Measurements from ENCODE around the gene KLHL41.

KLHL41 gene

DNA sequence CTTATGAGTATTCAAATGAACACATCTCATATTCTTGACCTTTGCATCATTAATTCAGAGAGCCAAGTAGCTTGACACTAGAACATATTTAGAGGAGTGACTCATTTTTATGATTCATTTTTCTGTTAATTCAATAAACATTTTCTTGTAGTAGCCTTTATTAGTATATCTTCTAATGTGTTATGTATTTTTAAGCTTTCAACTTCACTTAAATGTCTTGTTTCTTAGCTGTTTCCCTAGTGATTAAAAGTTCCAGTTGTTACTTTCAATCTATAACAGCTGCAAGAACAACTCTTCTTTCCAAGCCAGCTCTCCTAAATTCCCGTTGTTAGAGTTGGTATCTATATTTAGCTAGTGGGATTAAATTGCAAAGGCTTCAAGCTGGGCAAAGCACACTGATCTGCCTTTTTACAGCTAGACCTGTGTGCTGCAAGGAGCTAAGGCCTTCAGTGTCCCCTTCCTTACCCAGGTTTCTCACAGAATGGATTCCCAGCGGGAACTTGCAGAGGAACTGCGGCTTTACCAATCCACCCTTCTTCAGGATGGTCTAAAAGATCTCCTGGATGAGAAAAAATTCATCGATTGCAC is at the start of gene KLHL41:
KLHL41 (plus strand) TSS at position 405 of the 588 bp plus-strand sequence; CDS start at position 482, 77 bp downstream.
- no peak for DNase-seq (ENCODE audit: low read depth)

DNA sequence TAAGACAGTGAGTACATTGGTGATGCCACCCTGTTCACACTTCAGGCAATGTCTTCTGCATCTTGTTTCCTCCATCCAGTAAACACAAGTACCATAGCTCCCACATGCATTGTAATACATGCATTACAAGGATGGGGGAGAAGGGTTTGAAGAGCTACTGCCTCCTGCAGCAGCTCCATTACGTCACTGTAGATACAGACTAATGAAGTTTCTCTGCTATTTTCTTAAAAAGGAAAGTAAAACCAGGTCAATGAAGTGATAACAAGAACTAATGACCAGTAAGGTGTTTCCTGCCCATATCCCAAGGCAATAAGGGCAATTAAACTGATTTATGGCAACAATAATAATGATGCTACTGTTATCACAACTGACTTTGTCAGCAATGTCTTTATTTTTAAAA is 48.4 kb upstream of the KLHL41 start:
- DNase-seq (ENCODE audit: low read depth), result no peak

DNA sequence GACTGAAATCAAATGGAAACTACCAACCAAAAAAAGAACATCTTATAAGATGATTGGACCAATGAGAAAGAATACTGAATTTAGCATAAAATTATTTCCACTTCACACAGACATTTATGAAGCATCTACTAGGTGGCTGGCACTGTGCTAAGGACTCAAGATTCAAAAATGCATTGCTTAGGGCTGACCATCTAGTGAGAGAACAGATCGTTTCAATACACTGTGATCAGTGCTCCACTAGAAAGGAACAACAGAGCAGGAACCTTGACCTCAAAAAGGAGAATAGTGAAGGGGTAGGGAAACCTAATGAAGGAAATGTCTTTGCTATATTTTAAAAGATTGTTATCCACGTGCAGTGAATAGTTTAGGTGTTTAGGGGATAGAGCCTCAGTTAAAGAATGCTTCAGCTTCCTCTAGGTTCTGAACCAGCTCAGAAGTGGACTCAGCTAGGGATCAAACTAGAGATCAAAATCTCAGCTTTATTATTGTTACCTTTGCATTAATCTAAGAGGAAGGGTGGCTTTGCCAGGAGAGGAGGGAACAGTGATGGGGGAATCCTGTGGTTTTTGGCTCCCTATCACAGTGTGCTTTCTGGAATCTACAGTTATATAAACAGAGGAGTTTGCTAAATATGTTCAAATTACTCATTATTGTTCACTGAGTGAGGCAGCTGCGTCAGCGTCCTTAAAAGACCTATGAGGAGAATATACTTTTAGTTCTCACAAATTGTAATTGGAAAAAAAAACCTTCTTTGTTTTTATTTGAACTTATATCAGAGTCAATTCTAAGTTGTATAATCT is 46.4 kb upstream of the KLHL41 start:
- no peak for DNase-seq (ENCODE audit: low read depth)

DNA sequence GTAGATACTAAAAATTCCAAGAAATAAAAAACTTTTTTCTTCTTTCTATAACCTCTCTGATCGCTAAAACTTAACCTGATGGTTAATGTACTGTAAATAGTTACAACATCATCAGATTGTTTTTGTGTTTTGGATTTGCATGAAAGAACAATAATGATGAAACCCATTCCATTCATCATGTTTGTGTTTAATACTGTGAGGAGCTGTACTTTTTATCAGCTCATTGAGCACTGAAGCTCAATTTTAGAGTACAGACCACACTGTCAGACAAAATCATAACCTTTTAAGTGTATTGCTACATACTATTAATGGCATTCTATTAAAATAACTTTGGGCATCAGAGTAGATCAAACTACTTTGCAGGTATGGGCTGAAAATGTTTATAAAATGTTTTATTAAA is 45.0 kb upstream of the KLHL41 start:
- DNase-seq (ENCODE audit: low read depth), result no peak

DNA sequence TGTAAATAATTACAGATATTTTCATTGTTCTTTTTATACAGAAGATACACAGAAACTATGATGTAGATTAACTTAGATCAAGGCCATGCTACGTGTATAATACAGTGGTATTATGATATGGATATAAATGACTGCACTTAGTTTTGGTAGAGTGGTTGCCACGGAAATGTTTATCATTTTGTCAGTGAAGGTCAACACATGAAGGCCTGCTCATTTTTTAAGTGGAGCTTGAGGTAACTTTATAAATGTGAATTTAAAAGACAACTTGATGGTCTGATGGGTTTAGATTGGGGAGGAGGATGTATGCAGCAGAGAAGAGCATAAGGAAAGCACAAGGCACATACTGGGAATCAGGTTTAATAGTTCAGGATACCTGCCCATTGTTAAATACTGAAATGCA is 44.6 kb upstream of the KLHL41 start:
- DNase-seq (ENCODE audit: low read depth), result no peak

DNA sequence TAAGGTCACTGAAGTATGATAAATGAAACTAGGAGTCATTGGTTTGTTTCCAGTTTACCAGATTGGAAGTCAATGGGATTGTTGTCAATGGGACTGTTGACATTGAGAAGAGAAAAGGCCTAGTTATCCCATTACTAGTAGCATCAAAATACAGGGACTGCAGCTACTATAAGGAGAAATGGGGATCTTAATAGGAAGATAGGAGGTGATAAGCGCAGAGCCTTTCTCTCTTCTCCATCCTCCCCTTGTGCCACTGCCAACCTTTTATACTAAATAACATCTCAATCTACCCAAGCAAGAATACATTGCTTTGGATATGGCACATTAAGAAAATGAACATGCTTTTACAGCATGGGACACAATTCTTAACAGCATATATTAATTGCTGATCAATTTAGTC is 40.7 kb upstream of the KLHL41 start:
- DNase-seq (ENCODE audit: low read depth), result no peak

DNA sequence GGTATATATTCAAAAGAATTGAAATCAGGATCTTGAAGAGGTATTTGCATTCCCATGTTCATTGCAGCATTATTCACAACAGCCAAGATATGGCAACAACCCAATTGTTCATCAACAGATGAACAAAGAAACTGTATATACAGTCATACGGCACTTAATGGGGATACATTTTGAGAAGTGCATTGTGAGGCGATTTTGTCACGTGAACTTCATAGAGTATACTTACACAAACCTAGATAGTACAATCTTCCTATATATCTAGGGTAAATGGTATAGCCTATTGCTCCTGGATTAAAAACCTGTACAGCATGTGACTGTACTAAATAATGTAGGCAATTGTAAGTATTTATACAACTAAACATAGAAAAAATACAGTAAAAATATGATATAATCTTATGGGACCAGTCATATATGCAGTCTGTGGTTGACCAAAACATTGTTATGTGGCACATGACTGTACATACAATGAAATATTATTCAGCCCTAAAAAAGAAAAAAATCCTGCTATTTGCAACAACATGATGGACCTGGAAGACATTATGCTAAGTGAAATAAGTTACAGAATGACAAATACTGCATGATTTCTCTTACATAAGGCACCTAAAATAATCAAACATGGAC is 39.4 kb upstream of the KLHL41 start:
- no peak for DNase-seq (ENCODE audit: low read depth)

DNA sequence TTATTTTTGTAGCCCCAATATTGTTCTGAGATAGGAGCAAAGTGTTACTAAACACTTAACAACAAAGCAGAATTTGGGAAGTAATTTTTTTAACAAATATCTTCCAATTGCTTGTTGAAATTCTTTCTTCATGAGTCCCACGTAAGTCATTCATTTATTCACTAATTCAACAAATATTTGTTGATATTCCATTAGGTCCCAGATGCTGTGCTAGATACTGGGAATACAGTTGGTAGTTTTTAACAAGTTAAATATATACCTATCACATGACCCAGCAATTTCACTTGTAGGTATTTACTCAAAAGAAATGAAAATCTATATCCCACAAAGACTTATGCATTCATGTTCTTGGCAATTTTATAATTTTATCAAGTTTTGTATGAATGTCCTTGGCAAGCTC is 37.3 kb upstream of the KLHL41 start:
- no peak for DNase-seq (ENCODE audit: low read depth)

DNA sequence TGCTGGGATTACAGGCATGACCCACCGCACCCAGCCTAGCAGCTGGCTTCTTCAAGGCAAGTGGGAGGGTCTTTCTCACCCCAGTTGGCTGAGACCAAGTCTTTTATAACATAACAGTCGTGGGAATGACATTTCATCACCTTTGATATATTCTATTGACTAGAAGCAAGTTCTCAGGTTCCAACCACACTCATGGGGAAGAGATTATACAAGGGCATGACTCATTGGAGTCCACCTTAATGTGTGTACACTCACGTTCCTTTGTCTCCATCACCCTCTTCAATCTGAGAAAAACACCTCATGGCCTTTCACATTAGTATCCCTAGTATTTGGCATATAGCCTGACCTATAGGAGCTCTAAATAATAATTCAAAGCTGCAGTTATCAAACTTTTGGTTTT is 33.0 kb upstream of the KLHL41 start:
- no peak for DNase-seq (ENCODE audit: low read depth)

DNA sequence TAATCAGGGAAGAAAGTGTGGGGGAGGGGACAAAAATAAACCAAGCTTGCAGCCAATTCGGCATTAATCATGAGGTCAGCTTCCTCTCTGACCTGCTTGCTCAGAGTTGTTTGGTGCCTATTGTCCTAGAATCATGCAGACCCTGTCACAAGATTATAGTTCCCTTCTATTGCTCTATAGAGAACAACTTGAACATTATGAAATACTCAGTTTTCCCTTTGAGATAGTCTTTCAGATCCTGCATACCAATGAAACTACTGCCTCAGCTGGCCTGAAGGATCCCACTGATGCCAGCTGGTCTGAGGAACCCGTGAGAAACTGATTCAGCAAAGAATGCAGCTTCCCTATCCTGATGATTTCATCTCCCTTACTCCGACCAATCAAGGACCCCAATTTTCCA is 31.2 kb upstream of the KLHL41 start:
- DNase-seq (ENCODE audit: low read depth), result no peak

DNA sequence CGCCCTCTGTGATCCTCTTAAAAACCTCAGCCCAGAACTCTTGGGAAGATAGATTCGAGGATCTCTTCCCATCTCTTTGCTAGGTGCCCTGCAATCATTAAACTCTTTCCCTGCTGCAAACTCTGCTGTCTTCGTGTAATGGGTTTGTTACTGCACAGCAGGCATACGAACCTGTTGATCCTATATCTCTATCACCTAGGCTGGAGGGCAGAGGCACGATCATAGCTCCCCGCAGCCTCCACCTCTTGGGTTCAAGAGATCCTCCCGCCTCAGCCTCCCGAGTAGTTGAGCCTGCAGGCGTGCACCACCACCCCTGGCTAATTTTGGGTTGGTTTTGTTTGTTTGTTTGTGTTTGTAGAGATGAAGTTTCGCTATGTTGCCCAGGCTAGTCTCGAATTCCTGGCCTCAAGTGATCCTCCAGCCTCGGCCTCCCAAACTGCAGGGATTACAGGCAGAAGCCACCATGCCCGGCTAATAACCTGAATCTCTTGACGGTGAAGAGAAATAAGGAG is 30.7 kb upstream of the KLHL41 start:
- DNase-seq (ENCODE audit: low read depth), result no peak

DNA sequence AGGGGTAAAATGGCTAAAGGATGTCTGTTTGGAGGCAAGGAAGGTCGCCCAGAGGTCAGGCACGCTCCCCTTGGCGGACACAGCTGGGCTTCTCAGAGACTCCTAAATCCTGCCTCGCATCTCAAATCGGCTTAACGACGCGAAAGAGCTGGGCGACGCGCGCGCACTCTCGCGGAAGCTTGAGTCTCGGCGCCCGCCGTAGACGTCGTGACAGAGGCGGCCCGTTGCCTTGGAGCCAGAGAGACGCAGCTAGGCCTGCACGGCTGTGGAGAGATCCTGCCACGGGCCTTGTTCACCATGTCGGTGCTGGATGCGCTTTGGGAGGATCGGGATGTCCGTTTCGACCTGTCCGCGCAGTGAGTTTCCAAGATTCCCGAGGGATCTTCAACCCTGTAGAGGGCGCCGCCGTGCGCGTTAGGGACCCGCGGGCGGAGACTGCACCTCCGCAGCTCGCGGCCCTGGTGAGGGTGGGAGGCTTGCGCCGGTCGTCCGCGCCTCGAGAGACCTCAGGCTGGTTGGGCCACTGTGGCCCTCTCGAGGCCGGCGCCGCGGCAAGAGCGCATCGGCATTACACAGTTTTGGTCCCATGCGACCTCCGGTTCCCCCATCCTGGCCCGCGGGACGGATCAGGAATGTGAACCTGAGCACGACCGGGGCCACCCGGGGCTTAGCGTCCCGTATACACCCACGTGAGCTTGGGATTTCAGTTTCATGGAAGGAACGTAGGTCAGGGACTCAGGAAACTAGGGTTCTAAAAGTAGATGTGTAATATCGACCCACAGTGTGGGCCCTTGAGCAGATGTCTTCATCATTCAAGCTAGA is 30.0 kb upstream of the KLHL41 start, which contains the start of gene BBS5:
BBS5 (plus strand) TSS at position 238 of the 822 bp plus-strand sequence; CDS start at position 298, 60 bp downstream.
- DNase-seq (ENCODE audit: low read depth), result peak; percentile 21

DNA sequence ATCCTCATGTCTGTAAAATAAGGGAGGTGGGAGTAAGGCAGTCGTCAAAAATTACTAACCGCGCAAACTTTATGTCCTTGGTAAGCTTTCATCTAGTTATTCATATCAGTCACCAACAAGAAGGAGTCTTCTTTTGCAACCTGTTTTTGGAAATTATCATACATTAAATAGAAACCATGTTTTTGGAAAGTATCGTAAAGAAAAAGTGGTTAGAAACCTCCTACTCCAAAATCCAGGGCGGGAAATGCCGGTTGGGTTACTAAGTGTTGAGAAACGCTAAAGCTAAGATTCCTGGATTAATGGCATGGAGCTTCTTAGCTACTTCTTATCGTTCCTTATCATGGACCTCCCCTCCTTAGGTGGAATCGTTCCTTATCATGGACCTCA is 29.4 kb upstream of the KLHL41 start:
- no peak for DNase-seq (ENCODE audit: low read depth)

DNA sequence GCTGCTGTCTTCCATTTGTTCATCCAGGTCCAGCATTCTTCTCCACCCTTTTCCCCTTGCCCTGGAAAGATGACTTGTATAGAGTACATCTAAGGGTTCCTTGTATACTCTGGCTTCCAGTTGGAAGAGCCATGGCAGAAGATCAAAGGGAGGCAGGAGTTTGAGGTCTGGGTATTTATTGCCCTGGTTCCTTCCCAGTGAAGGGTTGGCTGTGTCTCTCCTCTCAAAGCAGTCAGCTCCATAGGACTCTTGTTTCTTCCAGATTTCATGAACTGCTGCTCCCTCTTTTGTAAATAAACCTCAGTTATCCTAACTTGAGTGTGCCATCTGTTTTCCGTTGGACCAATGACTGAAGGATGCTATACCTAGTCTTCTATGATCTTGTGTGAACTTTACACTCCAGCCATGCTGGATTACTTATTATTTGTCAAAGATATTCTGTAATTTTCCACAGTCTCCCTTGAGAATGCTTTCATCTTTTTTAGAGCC is 23.8 kb upstream of the KLHL41 start:
- no peak for DNase-seq (ENCODE audit: low read depth)

DNA sequence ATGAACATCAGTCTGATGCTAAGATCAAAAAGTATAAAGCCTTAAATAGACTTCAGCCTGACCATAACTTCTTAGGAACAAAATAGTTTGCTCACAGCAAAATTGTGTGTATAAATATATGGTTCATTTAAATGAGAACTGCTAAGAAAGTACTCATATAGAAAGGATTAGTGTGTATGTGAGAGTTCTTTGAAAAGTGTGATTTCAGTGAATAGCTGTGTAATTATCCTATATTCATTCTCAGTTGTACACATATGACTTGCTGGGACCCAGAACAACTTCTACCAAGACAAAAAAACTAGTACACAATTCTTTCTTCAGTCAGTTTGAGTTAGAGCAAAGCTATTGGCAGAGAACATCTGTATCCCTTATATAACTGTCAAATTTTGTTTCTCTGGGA is 23.0 kb upstream of the KLHL41 start:
- no peak for DNase-seq (ENCODE audit: low read depth)

DNA sequence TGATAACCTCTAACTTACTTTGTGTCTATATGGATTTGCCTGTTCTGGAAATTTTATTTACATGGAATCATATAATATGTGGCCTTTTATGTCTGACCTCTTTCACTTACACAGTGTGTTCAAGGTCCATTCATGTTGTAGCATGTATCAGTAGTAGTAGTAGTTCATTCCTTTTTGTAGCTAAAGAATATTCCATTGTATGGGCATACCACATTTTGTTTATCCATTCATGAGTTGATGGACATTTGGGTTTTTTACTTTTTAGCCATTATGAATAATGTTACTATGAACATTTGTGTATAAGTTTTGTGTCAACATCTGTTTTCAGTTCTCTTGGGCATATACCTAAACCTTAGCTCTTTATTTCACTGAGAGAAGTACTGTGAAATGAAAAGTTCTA is 18.7 kb upstream of the KLHL41 start:
- no peak for DNase-seq (ENCODE audit: low read depth)

DNA sequence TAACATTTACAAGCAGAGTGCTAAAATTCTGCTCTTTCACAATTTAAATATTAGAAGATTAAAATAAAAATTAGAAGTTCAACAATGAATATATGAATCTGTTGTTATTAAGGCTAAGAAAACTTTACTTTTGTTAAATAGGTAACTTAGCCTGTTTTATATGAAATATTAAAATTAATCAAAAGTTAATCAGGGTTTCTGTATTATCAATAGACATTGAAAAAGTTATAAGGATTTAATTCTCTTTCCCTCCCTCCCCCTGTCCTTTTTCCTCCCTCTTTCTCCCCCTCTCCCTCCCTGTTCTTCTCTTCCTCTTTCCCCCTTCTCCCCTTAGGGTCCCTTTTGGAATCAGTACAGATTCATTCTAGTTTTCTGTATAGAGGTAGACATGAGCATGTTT is 18.1 kb upstream of the KLHL41 start:
- no peak for DNase-seq (ENCODE audit: low read depth)

DNA sequence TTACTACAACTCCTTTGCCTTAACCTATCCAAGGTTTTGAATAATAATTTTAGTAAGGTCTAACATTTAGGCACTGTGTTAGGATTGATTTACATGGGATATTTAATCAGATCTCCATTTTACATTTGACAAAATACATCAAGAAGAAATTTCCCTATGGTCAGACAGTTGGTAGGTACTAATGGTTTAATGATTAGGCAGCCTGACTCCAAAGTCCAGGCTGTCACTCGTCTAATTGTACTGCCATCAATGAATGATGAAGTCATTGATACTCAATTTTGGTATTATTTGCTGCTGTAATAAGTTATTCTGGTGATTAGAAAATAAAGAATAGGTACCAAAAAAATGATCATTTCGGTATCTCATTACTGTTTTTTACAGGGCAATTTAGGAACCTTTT is 16.1 kb upstream of the KLHL41 start:
- no peak for DNase-seq (ENCODE audit: low read depth)

DNA sequence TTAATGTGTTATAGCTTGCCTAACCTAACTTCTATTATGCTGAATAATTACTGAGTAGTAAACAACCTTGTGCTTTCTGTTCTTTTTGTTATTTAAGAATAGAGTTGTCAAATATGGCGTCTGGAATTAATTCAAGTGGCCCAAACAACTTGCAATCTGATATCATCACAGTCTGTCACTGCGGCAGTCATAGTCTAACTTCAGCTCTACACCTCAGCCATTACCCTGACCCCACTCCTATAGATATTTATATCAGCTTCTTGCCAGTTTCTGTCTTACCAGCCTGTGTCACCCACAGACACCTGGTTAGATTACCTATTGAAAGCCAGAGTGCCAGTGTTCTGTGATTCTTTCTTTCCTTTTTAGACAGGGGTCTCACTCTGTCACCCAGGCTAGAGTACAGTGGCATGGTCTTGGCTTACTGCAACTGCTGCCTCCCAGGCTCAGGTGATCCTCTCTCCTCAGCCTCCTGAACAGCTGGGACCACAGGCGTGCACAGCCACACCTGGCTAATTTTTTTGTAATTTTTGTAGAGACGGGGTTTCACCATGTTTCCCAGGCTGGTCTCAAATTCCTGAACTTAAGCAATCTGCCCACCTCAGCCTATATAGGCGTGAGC is 14.1 kb upstream of the KLHL41 start:
- DNase-seq (ENCODE audit: low read depth), result no peak

DNA sequence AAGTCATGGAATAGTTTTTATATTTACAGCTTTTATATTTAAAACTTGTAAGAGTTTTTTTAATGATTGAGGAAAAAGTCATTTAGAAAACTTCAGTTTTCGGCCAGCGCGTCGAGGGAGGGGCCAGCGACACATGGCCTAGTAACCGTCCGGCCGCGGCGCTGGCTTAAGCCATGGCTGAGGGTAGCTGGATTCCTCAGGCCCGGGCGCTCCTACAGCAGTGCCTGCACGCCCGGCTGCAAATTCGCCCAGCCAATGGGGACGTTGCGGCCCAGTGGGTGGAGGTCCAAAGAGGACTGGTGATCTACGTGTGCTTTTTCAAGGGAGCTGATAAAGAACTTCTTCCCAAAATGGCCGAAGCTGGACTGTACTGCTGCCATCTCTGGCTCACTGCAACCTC is 4.9 kb upstream of the KLHL41 start:
- no peak for DNase-seq (ENCODE audit: low read depth)

DNA sequence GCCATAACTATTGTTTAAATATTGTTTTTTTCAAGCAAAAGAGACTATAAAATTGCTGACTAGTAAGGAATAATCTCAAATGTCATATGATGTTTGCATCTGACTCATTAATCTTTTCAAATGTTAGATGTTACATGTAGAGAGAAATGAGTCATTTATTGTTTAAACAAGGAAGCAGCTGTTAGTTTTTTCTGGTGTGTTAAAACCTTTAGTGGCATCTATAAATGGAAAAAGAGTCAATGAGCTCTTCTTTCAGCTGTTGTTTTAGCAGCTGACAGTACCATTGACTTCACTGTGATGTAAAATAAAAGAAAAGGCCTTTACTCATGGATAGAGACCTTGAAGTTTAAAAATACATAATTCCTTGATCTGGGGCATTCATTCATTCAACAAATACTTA is 1.8 kb upstream of the KLHL41 start:
- no peak for DNase-seq (ENCODE audit: low read depth)

DNA sequence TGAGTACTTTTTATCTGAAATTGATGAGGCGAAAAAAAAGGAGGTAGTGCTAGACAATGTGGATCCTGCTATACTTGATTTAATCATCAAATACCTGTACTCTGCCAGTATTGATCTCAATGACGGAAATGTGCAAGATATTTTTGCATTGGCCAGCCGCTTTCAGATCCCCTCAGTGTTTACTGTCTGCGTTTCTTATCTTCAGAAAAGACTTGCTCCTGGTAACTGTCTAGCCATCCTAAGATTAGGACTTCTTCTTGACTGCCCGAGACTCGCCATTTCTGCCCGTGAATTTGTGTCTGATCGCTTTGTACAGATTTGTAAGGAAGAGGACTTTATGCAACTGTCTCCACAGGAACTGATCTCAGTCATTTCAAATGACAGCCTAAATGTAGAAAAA is 453 bp downstream of the KLHL41 start:
- DNase-seq (ENCODE audit: low read depth), result no peak

All from CMK (cell line).